ENCODE results near the gene ASH1L. TPM values are rescaled to one million over a fixed set of nuclear protein-coding genes. Genes with fewer than 3 reads are reported as not detected.

ASH1L gene
- total and polyA plus RNA-seq, 9 of the 15 experiments (the other 6 are each of a cell fraction or from before 2014, with no cell fraction given): 2.0 to 23.3 (median 14.6) TPM

DNA sequence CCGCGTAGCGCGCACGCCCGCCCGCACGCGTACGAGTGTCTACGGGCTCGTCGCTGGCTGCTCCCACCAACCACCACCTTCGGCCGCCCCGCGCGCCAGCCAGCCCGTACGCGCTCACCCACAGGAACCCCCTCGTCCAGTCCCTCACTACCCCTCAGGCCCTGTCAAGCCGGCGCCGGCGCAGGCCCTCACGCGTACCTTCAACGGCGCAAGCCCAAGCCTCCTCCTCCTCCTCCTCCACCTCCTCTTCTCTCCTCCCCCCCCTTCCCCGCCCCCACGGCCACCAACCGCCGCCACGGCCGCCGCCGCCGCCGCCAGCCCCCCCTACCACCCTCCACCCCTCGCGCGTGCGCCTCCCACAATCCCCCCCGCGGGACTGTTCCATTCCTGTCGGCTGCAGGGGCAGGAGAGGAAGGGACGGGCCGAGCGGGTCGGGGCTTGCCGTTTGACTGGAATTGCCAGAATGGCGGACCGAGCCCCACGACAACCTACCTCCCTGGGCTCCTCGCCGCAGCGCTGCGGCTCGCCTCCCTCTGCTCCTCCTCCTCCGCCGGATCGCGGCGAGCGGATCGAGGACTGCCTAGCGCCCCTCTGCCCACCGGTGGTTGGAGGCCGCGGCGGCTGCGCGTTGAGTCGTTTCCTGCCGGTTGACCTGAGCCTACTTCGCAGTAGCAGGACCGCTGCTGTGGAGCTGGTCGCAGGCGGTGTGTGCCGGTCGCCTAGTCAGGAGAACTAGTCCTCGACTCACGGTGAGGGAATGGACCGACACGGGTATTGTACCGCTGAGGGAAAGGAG is at the start of gene ASH1L (continued):
- TF ChIP-seq, protein P1, sequence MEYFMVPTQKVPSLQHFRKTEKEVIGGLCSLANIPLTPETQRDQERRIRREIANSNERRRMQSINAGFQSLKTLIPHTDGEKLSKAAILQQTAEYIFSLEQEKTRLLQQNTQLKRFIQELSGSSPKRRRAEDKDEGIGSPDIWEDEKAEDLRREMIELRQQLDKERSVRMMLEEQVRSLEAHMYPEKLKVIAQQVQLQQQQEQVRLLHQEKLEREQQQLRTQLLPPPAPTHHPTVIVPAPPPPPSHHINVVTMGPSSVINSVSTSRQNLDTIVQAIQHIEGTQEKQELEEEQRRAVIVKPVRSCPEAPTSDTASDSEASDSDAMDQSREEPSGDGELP (CRISPR knock-in tag; IDR thresholded peaks at IDR 0.05; ENCODE audit: borderline replicate concordance): peak; percentile 72
- TF ChIP-seq, protein P2, sequence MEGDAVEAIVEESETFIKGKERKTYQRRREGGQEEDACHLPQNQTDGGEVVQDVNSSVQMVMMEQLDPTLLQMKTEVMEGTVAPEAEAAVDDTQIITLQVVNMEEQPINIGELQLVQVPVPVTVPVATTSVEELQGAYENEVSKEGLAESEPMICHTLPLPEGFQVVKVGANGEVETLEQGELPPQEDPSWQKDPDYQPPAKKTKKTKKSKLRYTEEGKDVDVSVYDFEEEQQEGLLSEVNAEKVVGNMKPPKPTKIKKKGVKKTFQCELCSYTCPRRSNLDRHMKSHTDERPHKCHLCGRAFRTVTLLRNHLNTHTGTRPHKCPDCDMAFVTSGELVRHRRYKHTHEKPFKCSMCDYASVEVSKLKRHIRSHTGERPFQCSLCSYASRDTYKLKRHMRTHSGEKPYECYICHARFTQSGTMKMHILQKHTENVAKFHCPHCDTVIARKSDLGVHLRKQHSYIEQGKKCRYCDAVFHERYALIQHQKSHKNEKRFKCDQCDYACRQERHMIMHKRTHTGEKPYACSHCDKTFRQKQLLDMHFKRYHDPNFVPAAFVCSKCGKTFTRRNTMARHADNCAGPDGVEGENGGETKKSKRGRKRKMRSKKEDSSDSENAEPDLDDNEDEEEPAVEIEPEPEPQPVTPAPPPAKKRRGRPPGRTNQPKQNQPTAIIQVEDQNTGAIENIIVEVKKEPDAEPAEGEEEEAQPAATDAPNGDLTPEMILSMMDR (IDR thresholded peaks at IDR 0.05 in 2 of 3, conservative IDR thresholded peaks at IDR 0.05 in 1 of 3; ENCODE audit: insufficient read depth in 2 of 3, low read depth in 1 of 3, low read length in 3 of 3): no peak
- TF ChIP-seq KDM4B (IDR thresholded peaks at IDR 0.05; ENCODE audit: borderline replicate concordance in 2 of 2, low read depth in 1 of 2) (peak in 1 of 2 experiments; percentile 89; a peak in 2 of 4 replicates), ZNF77 (CRISPR knock-in tag; IDR thresholded peaks at IDR 0.05) (no peak), NFYB (IDR thresholded peaks at IDR 0.05; ENCODE audit: extremely low read depth, insufficient read length) (no peak), ZNF23 (CRISPR knock-in tag; IDR thresholded peaks at IDR 0.05) (no peak; the same call in 1 of the 2 replicates), BRD4 (IDR thresholded peaks at IDR 0.05) (no peak), SRSF3 (IDR thresholded peaks at IDR 0.05; ENCODE audit: insufficient read depth, low read length) (no peak), PTBP1 (IDR thresholded peaks at IDR 0.05; ENCODE audit: low read depth, low read length) (no peak), DMBX1 (CRISPR knock-in tag; IDR thresholded peaks at IDR 0.05; ENCODE audit: borderline replicate concordance) (no peak), RNF2 (IDR thresholded peaks at IDR 0.05) (no peak; the same call in 1 of the 2 replicates), ATF1 (CRISPR knock-in tag; IDR thresholded peaks at IDR 0.05) (peak; percentile 38; the same call in 1 of the 2 replicates), ATF1 (tag; IDR thresholded peaks at IDR 0.05) (peak; percentile 69), EP300 (IDR thresholded peaks at IDR 0.05; ENCODE audit: low read length) (no peak; the same call in 1 of the 2 replicates), ATF7 (IDR thresholded peaks at IDR 0.05) (peak; percentile 100), CBFB (CRISPR knock-in tag; IDR thresholded peaks at IDR 0.05) (no peak), EZH2 (IDR thresholded peaks at IDR 0.05; ENCODE audit: borderline replicate concordance, low read depth, low read length) (no peak)
- TF ChIP-seq, protein P3, sequence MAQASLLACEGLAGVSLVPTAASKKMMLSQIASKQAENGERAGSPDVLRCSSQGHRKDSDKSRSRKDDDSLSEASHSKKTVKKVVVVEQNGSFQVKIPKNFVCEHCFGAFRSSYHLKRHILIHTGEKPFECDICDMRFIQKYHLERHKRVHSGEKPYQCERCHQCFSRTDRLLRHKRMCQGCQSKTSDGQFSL (CRISPR knock-in tag; IDR thresholded peaks at IDR 0.05): peak; percentile 91
- TF ChIP-seq, protein P3 (tag; IDR thresholded peaks at IDR 0.05): peak in 1 of 2 experiments; percentile 97; a peak in 2 of 4 replicates
- TF ChIP-seq, protein P4, sequence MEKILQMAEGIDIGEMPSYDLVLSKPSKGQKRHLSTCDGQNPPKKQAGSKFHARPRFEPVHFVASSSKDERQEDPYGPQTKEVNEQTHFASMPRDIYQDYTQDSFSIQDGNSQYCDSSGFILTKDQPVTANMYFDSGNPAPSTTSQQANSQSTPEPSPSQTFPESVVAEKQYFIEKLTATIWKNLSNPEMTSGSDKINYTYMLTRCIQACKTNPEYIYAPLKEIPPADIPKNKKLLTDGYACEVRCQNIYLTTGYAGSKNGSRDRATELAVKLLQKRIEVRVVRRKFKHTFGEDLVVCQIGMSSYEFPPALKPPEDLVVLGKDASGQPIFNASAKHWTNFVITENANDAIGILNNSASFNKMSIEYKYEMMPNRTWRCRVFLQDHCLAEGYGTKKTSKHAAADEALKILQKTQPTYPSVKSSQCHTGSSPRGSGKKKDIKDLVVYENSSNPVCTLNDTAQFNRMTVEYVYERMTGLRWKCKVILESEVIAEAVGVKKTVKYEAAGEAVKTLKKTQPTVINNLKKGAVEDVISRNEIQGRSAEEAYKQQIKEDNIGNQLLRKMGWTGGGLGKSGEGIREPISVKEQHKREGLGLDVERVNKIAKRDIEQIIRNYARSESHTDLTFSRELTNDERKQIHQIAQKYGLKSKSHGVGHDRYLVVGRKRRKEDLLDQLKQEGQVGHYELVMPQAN (IDR thresholded peaks at IDR 0.05; ENCODE audit: borderline replicate concordance): peak; percentile 81; the same call in 1 of the 2 replicates
- TF ChIP-seq, protein P5, sequence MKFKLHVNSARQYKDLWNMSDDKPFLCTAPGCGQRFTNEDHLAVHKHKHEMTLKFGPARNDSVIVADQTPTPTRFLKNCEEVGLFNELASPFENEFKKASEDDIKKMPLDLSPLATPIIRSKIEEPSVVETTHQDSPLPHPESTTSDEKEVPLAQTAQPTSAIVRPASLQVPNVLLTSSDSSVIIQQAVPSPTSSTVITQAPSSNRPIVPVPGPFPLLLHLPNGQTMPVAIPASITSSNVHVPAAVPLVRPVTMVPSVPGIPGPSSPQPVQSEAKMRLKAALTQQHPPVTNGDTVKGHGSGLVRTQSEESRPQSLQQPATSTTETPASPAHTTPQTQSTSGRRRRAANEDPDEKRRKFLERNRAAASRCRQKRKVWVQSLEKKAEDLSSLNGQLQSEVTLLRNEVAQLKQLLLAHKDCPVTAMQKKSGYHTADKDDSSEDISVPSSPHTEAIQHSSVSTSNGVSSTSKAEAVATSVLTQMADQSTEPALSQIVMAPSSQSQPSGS (CRISPR knock-in tag; IDR thresholded peaks at IDR 0.05): no peak
